ENCODE measurements around the gene SLC6A3.

Gene SLC6A3

DNA sequence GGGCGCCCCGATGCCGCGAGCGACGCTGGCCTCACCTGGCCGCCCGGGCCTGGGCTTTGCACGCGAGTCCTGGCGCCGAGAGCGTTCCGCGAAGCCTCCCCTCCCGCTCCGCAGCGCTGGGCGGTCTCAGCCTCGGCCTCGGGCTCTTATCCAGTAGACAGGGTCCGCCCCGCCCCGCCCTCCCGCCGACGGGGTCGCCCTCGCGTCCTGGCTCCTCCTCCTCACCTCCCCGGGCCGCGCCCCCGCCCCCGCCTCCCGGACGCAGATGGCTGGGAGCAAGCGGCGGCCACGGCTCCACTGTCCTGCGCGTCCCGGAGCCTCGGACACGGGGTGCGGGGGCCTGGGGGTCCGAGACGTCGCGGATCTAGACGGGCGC, at the start of gene SLC6A3:
SLC6A3 (minus strand) TSS at position 128 of the 376 bp plus-strand sequence. CDS start 2,243 bp downstream, outside the sequence.
- H3K4me1 ChIP-seq (ENCODE audit: insufficient read depth, insufficient read length), result peaks cover 6% of the 10 kb centered on the region
- no peaks in the 10 kb centered on the region for H3K9me3 ChIP-seq (ENCODE audit: insufficient read depth, low read length)
- TF ChIP-seq YY1 (IDR thresholded peaks at IDR 0.05; ENCODE audit: insufficient read depth, insufficient read length) (no peak), ZNF274 (IDR thresholded peaks at IDR 0.05; ENCODE audit: low read depth, low read length) (no peak), SUZ12 (IDR thresholded peaks at IDR 0.05; ENCODE audit: extremely low read depth, insufficient read depth, insufficient read length) (no peak)
- peaks cover 68% of the 10 kb centered on the region for H3K27me3 ChIP-seq (ENCODE audit: insufficient read depth, insufficient read length)
- H3K36me3 ChIP-seq (ENCODE audit: insufficient read depth, insufficient read length, low read length), result no peaks in the 10 kb centered on the region
- peak within 1 kb of the TSS; percentile 67 for H3K9ac ChIP-seq (ENCODE audit: insufficient read length, low read depth)
- DNase-seq (ENCODE audit: low read depth, low spot score), result peak; percentile 23
- peak within 1 kb of the TSS; percentile 40 for H3K4me3 ChIP-seq (ENCODE audit: insufficient read length, low read depth)

DNA sequence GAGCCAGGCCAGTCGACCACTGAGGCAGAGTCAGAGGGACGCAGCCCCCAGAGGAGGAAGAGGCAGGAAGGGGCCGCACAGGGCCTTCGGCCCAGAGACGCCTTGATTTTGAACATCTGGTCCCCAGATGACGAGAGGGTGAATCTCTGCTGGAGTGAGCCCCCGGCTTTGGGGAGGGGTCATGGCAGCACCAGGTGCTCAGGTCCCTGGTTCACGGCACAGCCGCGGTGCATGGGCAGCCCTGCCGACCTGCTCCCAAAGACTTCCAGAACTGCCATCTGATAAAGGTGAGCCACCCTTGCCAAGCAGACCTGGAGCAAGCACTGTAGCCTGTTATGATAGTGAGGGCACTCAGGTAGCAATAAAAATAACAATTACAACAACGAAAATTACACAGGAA, 48.7 kb upstream of the SLC6A3 start:
- no peak overlapping the region for H3K9ac ChIP-seq (ENCODE audit: insufficient read length, low read depth)
- H3K36me3 ChIP-seq (ENCODE audit: insufficient read depth, insufficient read length, low read length), result peaks cover 89% of the 10 kb centered on the region
- no peak for DNase-seq (ENCODE audit: low read depth, low spot score)
- H3K27me3 ChIP-seq (ENCODE audit: insufficient read depth, insufficient read length), result no peaks in the 10 kb centered on the region
- H3K9me3 ChIP-seq (ENCODE audit: insufficient read depth, low read length), result no peaks in the 10 kb centered on the region
- no peaks in the 10 kb centered on the region for H3K4me1 ChIP-seq (ENCODE audit: insufficient read depth, insufficient read length)
- H3K4me3 ChIP-seq (ENCODE audit: insufficient read length, low read depth), result no peak overlapping the region
- TF ChIP-seq YY1 (IDR thresholded peaks at IDR 0.05; ENCODE audit: insufficient read depth, insufficient read length) (no peak), ZNF274 (IDR thresholded peaks at IDR 0.05; ENCODE audit: low read depth, low read length) (no peak), SUZ12 (IDR thresholded peaks at IDR 0.05; ENCODE audit: extremely low read depth, insufficient read depth, insufficient read length) (no peak)

DNA sequence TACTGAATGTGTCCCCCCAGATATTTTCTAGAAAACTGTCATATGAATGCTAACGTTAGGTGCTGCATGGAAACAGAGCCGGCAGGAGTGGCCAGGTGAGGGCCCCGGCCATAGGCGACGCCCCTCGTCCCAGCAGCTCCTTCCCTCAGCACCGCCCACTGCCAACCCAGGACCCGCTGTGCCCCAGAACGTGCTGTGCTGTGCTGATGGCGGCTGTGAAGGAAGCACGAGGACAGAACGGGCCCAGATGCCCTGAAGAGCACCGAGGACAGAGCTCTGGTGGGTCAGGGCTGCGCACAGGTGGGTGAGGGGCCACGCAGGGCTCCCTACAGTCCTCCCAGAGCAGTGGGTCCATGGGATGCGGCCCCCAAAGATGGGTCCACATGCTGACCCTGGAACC, 48.2 kb upstream of the SLC6A3 start:
- H3K4me3 ChIP-seq (ENCODE audit: insufficient read length, low read depth), result no peak overlapping the region
- no peak overlapping the region for H3K9ac ChIP-seq (ENCODE audit: insufficient read length, low read depth)
- H3K27me3 ChIP-seq (ENCODE audit: insufficient read depth, insufficient read length), result no peaks in the 10 kb centered on the region
- peaks cover 90% of the 10 kb centered on the region for H3K36me3 ChIP-seq (ENCODE audit: insufficient read depth, insufficient read length, low read length)
- no peaks in the 10 kb centered on the region for H3K4me1 ChIP-seq (ENCODE audit: insufficient read depth, insufficient read length)
- H3K9me3 ChIP-seq (ENCODE audit: insufficient read depth, low read length), result no peaks in the 10 kb centered on the region
- DNase-seq (ENCODE audit: low read depth, low spot score), result no peak
- TF ChIP-seq YY1 (IDR thresholded peaks at IDR 0.05; ENCODE audit: insufficient read depth, insufficient read length) (no peak), ZNF274 (IDR thresholded peaks at IDR 0.05; ENCODE audit: low read depth, low read length) (no peak), SUZ12 (IDR thresholded peaks at IDR 0.05; ENCODE audit: extremely low read depth, insufficient read depth, insufficient read length) (no peak)

- no peak overlapping the region for H3K4me3 ChIP-seq (ENCODE audit: insufficient read length, low read depth)
- TF ChIP-seq ZNF274 (IDR thresholded peaks at IDR 0.05; ENCODE audit: low read depth, low read length), result no peak
- TF ChIP-seq YY1 (IDR thresholded peaks at IDR 0.05; ENCODE audit: insufficient read depth, insufficient read length), result no peak
- no peak for TF ChIP-seq SUZ12 (IDR thresholded peaks at IDR 0.05; ENCODE audit: extremely low read depth, insufficient read depth, insufficient read length)
- H3K4me1 ChIP-seq (ENCODE audit: insufficient read depth, insufficient read length), result no peaks in the 10 kb centered on the region
- no peak overlapping the region for H3K9ac ChIP-seq (ENCODE audit: insufficient read length, low read depth)
- H3K36me3 ChIP-seq (ENCODE audit: insufficient read depth, insufficient read length, low read length), result peaks cover 92% of the 10 kb centered on the region
- H3K27me3 ChIP-seq (ENCODE audit: insufficient read depth, insufficient read length), result no peaks in the 10 kb centered on the region
- no peak for DNase-seq (ENCODE audit: low read depth, low spot score)
- no peaks in the 10 kb centered on the region for H3K9me3 ChIP-seq (ENCODE audit: insufficient read depth, low read length)
These were observed 47.5 kb upstream of the SLC6A3 start for GRCh38 chr5:1492757-1493156.

DNA sequence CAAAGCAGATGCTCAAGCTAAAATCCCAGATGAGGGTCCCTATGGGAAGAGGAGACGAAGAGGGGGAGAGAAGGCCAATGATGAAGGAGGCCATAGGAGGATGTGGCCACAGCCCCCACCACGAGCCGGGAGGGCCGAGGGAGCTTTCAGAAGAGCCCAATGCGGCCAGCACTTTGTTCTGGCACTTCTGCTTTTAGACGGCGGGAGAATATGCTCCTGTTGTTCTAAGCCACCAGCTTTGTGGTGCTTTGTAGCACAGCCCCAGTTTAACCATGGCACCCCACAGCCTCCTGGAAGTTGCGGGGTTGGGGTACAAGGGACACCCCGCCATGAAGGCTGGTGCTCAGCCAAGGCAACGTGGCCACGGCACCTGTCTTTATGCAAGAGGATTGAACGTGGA, 45.1 kb upstream of the SLC6A3 start:
- no peak overlapping the region for H3K4me3 ChIP-seq (ENCODE audit: insufficient read length, low read depth)
- no peak for TF ChIP-seq YY1 (IDR thresholded peaks at IDR 0.05; ENCODE audit: insufficient read depth, insufficient read length)
- no peak overlapping the region for H3K9ac ChIP-seq (ENCODE audit: insufficient read length, low read depth)
- peaks cover 98% of the 10 kb centered on the region for H3K36me3 ChIP-seq (ENCODE audit: insufficient read depth, insufficient read length, low read length)
- no peaks in the 10 kb centered on the region for H3K4me1 ChIP-seq (ENCODE audit: insufficient read depth, insufficient read length)
- no peaks in the 10 kb centered on the region for H3K27me3 ChIP-seq (ENCODE audit: insufficient read depth, insufficient read length)
- no peaks in the 10 kb centered on the region for H3K9me3 ChIP-seq (ENCODE audit: insufficient read depth, low read length)
- no peak for DNase-seq (ENCODE audit: low read depth, low spot score)

GRCh38 chr5:1489754-1490153, 44.5 kb upstream of the SLC6A3 start:
- Histone ChIP-seq H3K4me1 (ENCODE audit: insufficient read depth, insufficient read length) (no peaks in the 10 kb centered on the region), H3K9me3 (ENCODE audit: insufficient read depth, low read length) (no peaks in the 10 kb centered on the region), H3K4me3 (ENCODE audit: insufficient read length, low read depth) (no peak overlapping the region), H3K9ac (ENCODE audit: insufficient read length, low read depth) (no peak overlapping the region), H3K27me3 (ENCODE audit: insufficient read depth, insufficient read length) (no peaks in the 10 kb centered on the region), H3K36me3 (ENCODE audit: insufficient read depth, insufficient read length, low read length) (peaks cover 100% of the 10 kb centered on the region)
- DNase-seq (ENCODE audit: low read depth, low spot score), result no peak
- TF ChIP-seq ZNF274 (IDR thresholded peaks at IDR 0.05; ENCODE audit: low read depth, low read length), result no peak
- no peak for TF ChIP-seq SUZ12 (IDR thresholded peaks at IDR 0.05; ENCODE audit: extremely low read depth, insufficient read depth, insufficient read length)
- TF ChIP-seq YY1 (IDR thresholded peaks at IDR 0.05; ENCODE audit: insufficient read depth, insufficient read length), result no peak

DNA sequence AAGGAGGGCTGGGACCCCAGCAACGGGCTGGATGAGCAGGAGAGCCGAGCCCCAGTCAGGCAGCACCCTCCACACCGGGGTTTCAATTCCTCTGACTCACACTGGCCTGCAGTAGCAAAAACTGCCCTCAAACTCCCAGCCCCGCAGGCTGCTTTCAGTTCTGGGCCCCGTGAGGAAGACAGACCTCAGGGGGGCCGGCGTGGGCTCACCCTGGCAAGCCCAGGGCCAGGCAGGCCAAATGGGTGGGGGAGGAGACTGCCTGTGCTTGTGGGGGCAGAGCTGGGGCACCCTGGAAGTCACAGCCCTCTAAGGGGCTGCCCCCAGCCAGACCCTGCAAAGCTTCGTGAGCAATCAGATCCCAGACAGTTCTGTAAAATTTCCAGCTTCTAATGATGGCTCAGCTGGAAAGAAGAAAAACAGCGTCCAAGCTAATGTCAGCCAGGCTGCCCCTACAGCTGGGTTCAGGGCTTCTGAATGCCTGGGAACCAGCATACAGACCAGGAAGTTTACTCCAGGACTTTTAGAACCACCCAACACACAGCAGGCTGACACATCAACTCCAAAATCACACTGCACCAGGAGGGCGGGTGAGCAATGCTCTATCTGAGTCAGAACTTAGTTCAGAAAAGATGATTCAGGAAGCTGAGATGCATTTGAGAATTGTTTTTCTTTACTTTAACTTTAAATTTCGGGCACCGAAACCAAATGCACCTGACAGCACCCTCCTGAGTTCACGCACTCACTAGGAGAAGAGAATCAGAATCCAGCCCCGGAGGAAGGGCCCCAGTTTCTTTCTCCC, 43.8 kb upstream of the SLC6A3 start:
- no peaks in the 10 kb centered on the region for H3K4me1 ChIP-seq (ENCODE audit: insufficient read depth, insufficient read length)
- no peak for TF ChIP-seq YY1 (IDR thresholded peaks at IDR 0.05; ENCODE audit: insufficient read depth, insufficient read length)
- no peaks in the 10 kb centered on the region for H3K27me3 ChIP-seq (ENCODE audit: insufficient read depth, insufficient read length)
- H3K36me3 ChIP-seq (ENCODE audit: insufficient read depth, insufficient read length, low read length), result peaks cover 98% of the 10 kb centered on the region
- no peak for DNase-seq (ENCODE audit: low read depth, low spot score)
- no peaks in the 10 kb centered on the region for H3K9me3 ChIP-seq (ENCODE audit: insufficient read depth, low read length)
- no peak overlapping the region for H3K9ac ChIP-seq (ENCODE audit: insufficient read length, low read depth)
- no peak overlapping the region for H3K4me3 ChIP-seq (ENCODE audit: insufficient read length, low read depth)
